IPS-18c (cell line): ENCODE measurements around the gene MAPK12.

Experiments
- H3K4me3 ChIP-seq: 2 replicates; pipeline ENCODE4 v1.7.0; 2013; ENCODE audit warnings: low read depth, mild to moderate bottlenecking, low read length, moderate library complexity; ENCODE audit not compliant: insufficient read depth
- H3K9me3 ChIP-seq: one replicate; pipeline ENCODE4 v1.6.1; 2013; ENCODE audit warnings: mild to moderate bottlenecking, low read length, moderate library complexity; ENCODE audit not compliant: control insufficient read depth, insufficient read depth

Gene MAPK12

GRCh38 chr22:50302041-50302541 lies 40.6 kb upstream of the MAPK12 start:
- H3K4me3 ChIP-seq = peak overlapping the region; percentile 20; the same call in 1 of the 2 replicates
- no peaks in the 10 kb centered on the region for H3K9me3 ChIP-seq

GRCh38 chr22:50301581-50301991 lies 40.1 kb upstream of the MAPK12 start:
- no peak overlapping the region for H3K4me3 ChIP-seq
- no peaks in the 10 kb centered on the region for H3K9me3 ChIP-seq

GRCh38 chr22:50300620-50301257 lies 39.3 kb upstream of the MAPK12 start:
- H3K4me3 ChIP-seq = no peak overlapping the region; the same call in 1 of the 2 replicates
- H3K9me3 ChIP-seq = no peaks in the 10 kb centered on the region

GRCh38 chr22:50299785-50300619 lies 38.5 kb upstream of the MAPK12 start:
- Histone ChIP-seq H3K4me3 (peak overlapping the region; percentile 44), H3K9me3 (no peaks in the 10 kb centered on the region)

- peak overlapping the region; percentile 44 for H3K4me3 ChIP-seq
- H3K9me3 ChIP-seq = no peaks in the 10 kb centered on the region
Measured at GRCh38 chr22:50298937-50299784, 37.7 kb upstream of the MAPK12 start.

- no peaks in the 10 kb centered on the region for H3K9me3 ChIP-seq
- H3K4me3 ChIP-seq = no peak overlapping the region
Measured at GRCh38 chr22:50298266-50298637, 36.8 kb upstream of the MAPK12 start.

- no peaks in the 10 kb centered on the region for H3K9me3 ChIP-seq
- no peak overlapping the region for H3K4me3 ChIP-seq
Measured at GRCh38 chr22:50297510-50298265, 36.2 kb upstream of the MAPK12 start.

- H3K9me3 ChIP-seq = no peaks in the 10 kb centered on the region
Measured at GRCh38 chr22:50296658-50297490, 35.4 kb upstream of the MAPK12 start.

GRCh38 chr22:50294319-50294656 lies 32.8 kb upstream of the MAPK12 start:
- Histone ChIP-seq H3K4me3 (peak overlapping the region; percentile 9; the same call in 1 of the 2 replicates), H3K9me3 (peaks cover 2% of the 10 kb centered on the region)

More at GRCh38 chr22:50296658-50297490, 35.4 kb upstream of the MAPK12 start:
- H3K4me3 ChIP-seq = no peak overlapping the region

GRCh38 chr22:50293441-50294318 lies 32.2 kb upstream of the MAPK12 start:
- Histone ChIP-seq H3K9me3 (peaks cover 2% of the 10 kb centered on the region), H3K4me3 (peak overlapping the region; percentile 9)

GRCh38 chr22:50292643-50293440 lies 31.4 kb upstream of the MAPK12 start:
- Histone ChIP-seq H3K9me3 (peaks cover 2% of the 10 kb centered on the region), H3K4me3 (no peak overlapping the region)

- Histone ChIP-seq H3K9me3 (peaks cover 2% of the 10 kb centered on the region), H3K4me3 (no peak overlapping the region)
Measured at GRCh38 chr22:50289942-50290630, 28.6 kb upstream of the MAPK12 start.

- Histone ChIP-seq H3K4me3 (no peak overlapping the region), H3K9me3 (peaks cover 2% of the 10 kb centered on the region)
Measured at GRCh38 chr22:50289151-50289941, 27.9 kb upstream of the MAPK12 start.
